ENCODE data around the gene POLR2I.

Gene POLR2I

DNA sequence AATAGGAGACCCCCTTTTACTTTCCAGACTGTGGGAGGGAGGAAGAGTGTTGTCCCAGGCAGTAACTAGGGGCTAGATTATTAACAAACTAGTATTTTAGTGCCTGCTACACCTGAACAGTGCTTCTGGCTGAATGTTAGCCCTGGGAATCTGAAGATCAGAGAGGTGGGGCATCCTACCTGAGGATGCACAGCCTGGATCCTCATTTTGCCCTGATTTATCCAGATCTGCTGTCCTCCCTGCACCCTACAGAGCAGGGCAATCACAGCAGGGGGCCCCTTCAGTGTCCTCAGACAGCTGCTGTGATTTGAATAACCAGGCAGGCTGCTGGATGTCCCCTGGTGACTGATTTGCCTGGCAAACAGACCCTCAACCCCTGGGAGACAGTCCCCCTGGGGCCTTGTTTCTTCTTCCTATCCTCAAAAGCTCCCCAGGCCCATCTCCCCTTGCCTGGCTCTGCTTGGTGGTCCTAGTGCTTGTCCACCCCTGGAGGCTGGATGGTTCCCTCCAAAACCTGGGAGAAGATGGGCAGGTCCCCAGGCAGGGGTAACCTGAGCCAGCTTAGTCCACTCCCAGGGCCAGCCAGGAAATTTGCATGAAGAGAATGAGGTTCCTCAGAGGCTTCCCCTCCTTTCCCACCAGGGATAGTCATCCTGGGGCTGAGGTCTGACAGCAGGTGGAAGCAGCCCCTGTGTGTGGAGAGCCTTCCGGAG, 4.0 kb downstream of the POLR2I start, which contains the start of gene OVOL3:
Gene OVOL3, plus strand, starts transcription at position 657 of the 713 bp plus-strand sequence. CDS start 60 bp downstream, outside the sequence.
- DNase-seq, result no peak
- Histone ChIP-seq H2AK5ac (ENCODE audit: low read length) (no peak within 1 kb of the TSS), H3K79me1 (ENCODE audit: low read length) (peaks cover 10% of the 10 kb centered on the region), H3K18ac (ENCODE audit: low read length) (no peak within 1 kb of the TSS), H3K9me3 (ENCODE audit: insufficient read depth, low read depth, low read length) (no peaks in the 10 kb centered on the region), H3K4me2 (ENCODE audit: low read length) (no peak within 1 kb of the TSS), H3K23ac (ENCODE audit: low read length) (no peak within 1 kb of the TSS), H3K9ac (ENCODE audit: low read length) (no peak within 1 kb of the TSS), H3K79me2 (ENCODE audit: control insufficient read depth, insufficient read depth, low read length, poor library complexity) (peaks cover 8% of the 10 kb centered on the region), H3K4me3 (ENCODE audit: low read depth, low read length) (no peak within 1 kb of the TSS), H3K4me1 (ENCODE audit: control insufficient read depth in 1 of 2, insufficient read depth in 2 of 2, low read length in 2 of 2) (peaks cover 8 to 10% of the 10 kb centered on the region in 2 experiments), H4K12ac (ENCODE audit: low read depth, low read length) (peak within 1 kb of the TSS; percentile 25), H3K36me3 (ENCODE audit: control insufficient read depth in 1 of 2, insufficient read depth in 2 of 2, low read length in 2 of 2) (peaks cover 25 to 27% of the 10 kb centered on the region in 2 experiments), H3K27ac (ENCODE audit: low read depth, low read length) (no peak within 1 kb of the TSS), H3K14ac (ENCODE audit: low read length) (no peak within 1 kb of the TSS), H2BK5ac (ENCODE audit: low read depth, low read length, poor library complexity) (no peak within 1 kb of the TSS), H2AFZ (ENCODE audit: insufficient read depth, low read length, poor library complexity) (no peak within 1 kb of the TSS), H2BK120ac (ENCODE audit: insufficient read depth, low read length, poor library complexity) (no peak within 1 kb of the TSS), H4K91ac (ENCODE audit: low read depth, low read length) (no peak within 1 kb of the TSS), H4K8ac (ENCODE audit: low read depth, low read length) (no peak within 1 kb of the TSS), H3K4ac (ENCODE audit: low read depth, low read length) (no peak within 1 kb of the TSS), H3K27me3 (ENCODE audit: insufficient read depth, low read length) (no peaks in the 10 kb centered on the region), H2BK12ac (ENCODE audit: low read length) (no peak within 1 kb of the TSS)
- no CpG with 5 or more reads among the region's 1 CpG for WGBS (ENCODE audit: extremely low coverage, insufficient coverage, insufficient read length)

DNA sequence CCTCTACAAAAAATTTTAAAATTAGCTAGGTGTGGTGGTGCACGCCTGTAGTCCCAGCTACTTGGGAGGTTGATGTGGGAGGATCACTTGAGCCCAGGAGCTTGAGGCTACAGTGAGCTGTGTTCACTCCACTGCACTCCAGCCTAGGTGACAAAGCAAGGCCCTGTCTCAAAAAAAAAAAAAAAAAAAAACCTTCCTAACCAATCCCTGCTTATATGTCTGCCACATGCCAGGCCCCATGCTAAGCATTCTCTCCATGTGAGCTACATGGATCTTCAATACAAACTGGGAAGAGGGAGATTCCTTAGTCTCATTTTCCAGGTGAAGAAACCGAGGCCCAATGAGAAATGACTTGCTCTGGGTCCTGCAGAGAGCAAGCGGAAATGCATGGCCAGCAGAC, 6.0 kb downstream of the POLR2I start:
- no peak for DNase-seq
- Histone ChIP-seq H2BK5ac (ENCODE audit: low read depth, low read length, poor library complexity) (no peak overlapping the region), H2AK5ac (ENCODE audit: low read length) (no peak overlapping the region), H3K36me3 (ENCODE audit: control insufficient read depth in 1 of 2, insufficient read depth in 2 of 2, low read length in 2 of 2) (peaks cover 41 to 44% of the 10 kb centered on the region in 2 experiments), H4K8ac (ENCODE audit: low read depth, low read length) (no peak overlapping the region), H2BK12ac (ENCODE audit: low read length) (no peak overlapping the region), H3K4me1 (ENCODE audit: control insufficient read depth in 1 of 2, insufficient read depth in 2 of 2, low read length in 2 of 2) (peaks cover 4 to 9% of the 10 kb centered on the region in 2 experiments), H3K4me3 (ENCODE audit: low read depth, low read length) (no peak overlapping the region), H3K4ac (ENCODE audit: low read depth, low read length) (no peak overlapping the region), H4K12ac (ENCODE audit: low read depth, low read length) (no peak overlapping the region), H3K9me3 (ENCODE audit: insufficient read depth, low read depth, low read length) (no peaks in the 10 kb centered on the region), H3K4me2 (ENCODE audit: low read length) (no peak overlapping the region), H3K23ac (ENCODE audit: low read length) (no peak overlapping the region), H3K27me3 (ENCODE audit: insufficient read depth, low read length) (no peaks in the 10 kb centered on the region), H4K91ac (ENCODE audit: low read depth, low read length) (no peak overlapping the region), H3K27ac (ENCODE audit: low read depth, low read length) (no peak overlapping the region), H3K79me2 (ENCODE audit: control insufficient read depth, insufficient read depth, low read length, poor library complexity) (no peaks in the 10 kb centered on the region), H3K79me1 (ENCODE audit: low read length) (no peaks in the 10 kb centered on the region), H3K14ac (ENCODE audit: low read length) (no peak overlapping the region), H2AFZ (ENCODE audit: insufficient read depth, low read length, poor library complexity) (no peak overlapping the region), H3K9ac (ENCODE audit: low read length) (no peak overlapping the region), H3K18ac (ENCODE audit: low read length) (no peak overlapping the region), H2BK120ac (ENCODE audit: insufficient read depth, low read length, poor library complexity) (no peak overlapping the region)
- WGBS (ENCODE audit: extremely low coverage, insufficient coverage, insufficient read length), result no CpG with 5 or more reads among the region's 3 CpGs

DNA sequence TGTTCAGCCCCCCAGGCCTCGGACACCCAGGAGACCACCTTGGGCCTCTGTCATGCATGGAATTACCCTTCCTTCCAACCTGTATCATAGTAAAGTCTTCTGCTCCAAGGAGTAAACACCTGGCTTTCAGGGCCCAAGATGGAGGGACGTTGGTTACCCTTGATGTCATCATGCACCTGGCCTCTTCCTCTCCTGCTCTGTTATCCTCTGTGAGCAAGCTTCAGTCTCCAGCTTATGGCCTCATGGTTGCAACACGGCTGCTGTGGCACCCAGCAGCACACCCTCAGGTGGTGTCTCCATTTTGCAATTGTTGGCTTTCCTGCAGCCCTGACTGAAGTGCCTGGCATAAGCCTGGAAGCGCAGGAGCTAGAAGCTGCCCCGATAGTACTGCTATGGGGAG, 7.7 kb downstream of the POLR2I start:
- H3K27ac ChIP-seq (ENCODE audit: low read depth, low read length), result no peak overlapping the region
- no peak overlapping the region for H4K91ac ChIP-seq (ENCODE audit: low read depth, low read length)
- H3K4me3 ChIP-seq (ENCODE audit: low read depth, low read length), result no peak overlapping the region
- H3K4ac ChIP-seq (ENCODE audit: low read depth, low read length), result no peak overlapping the region
- no peak overlapping the region for H4K8ac ChIP-seq (ENCODE audit: low read depth, low read length)
- peaks cover 44 to 48% of the 10 kb centered on the region in 2 experiments for H3K36me3 ChIP-seq (ENCODE audit: control insufficient read depth in 1 of 2, insufficient read depth in 2 of 2, low read length in 2 of 2)
- no peaks in the 10 kb centered on the region for H3K79me2 ChIP-seq (ENCODE audit: control insufficient read depth, insufficient read depth, low read length, poor library complexity)
- H2BK5ac ChIP-seq (ENCODE audit: low read depth, low read length, poor library complexity), result no peak overlapping the region
- no peak overlapping the region for H3K18ac ChIP-seq (ENCODE audit: low read length)
- no CpG with 5 or more reads among the region's 5 CpGs for WGBS (ENCODE audit: extremely low coverage, insufficient coverage, insufficient read length)
- H3K23ac ChIP-seq (ENCODE audit: low read length), result no peak overlapping the region
- no peak overlapping the region for H2BK12ac ChIP-seq (ENCODE audit: low read length)
- DNase-seq, result no peak
- no peaks in the 10 kb centered on the region for H3K79me1 ChIP-seq (ENCODE audit: low read length)
- no peak overlapping the region for H2AFZ ChIP-seq (ENCODE audit: insufficient read depth, low read length, poor library complexity)
- peaks cover 0 to 5% of the 10 kb centered on the region in 2 experiments for H3K4me1 ChIP-seq (ENCODE audit: control insufficient read depth in 1 of 2, insufficient read depth in 2 of 2, low read length in 2 of 2)
- no peak overlapping the region for H2BK120ac ChIP-seq (ENCODE audit: insufficient read depth, low read length, poor library complexity)
- H3K9me3 ChIP-seq (ENCODE audit: insufficient read depth, low read depth, low read length), result no peaks in the 10 kb centered on the region
- H2AK5ac ChIP-seq (ENCODE audit: low read length), result no peak overlapping the region
- H3K27me3 ChIP-seq (ENCODE audit: insufficient read depth, low read length), result no peaks in the 10 kb centered on the region
- H4K12ac ChIP-seq (ENCODE audit: low read depth, low read length), result no peak overlapping the region
- no peak overlapping the region for H3K14ac ChIP-seq (ENCODE audit: low read length)
- H3K9ac ChIP-seq (ENCODE audit: low read length), result no peak overlapping the region
- H3K4me2 ChIP-seq (ENCODE audit: low read length), result no peak overlapping the region

DNA sequence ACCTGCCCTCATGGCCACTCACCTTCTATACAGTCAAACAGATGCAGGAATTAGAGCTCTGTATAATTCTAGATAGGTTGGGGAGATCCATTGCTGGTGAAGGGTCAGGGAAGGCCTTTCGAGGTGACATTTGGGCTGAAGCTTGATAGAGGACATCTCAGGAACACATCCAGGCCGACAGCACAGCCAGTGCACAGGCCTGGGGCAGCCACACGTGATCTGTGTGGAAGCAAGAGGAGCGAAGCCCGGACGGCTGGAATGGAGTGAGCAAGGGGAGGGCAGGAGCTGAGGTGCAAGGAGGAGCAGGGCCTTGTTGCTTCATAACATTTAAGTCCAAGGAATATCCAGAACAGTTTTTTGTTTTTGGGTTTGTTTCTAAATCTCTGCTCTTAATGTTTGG, 8.2 kb downstream of the POLR2I start:
- Histone ChIP-seq H3K23ac (ENCODE audit: low read length) (no peak overlapping the region), H3K14ac (ENCODE audit: low read length) (no peak overlapping the region), H4K12ac (ENCODE audit: low read depth, low read length) (no peak overlapping the region), H3K79me1 (ENCODE audit: low read length) (no peaks in the 10 kb centered on the region), H2BK12ac (ENCODE audit: low read length) (no peak overlapping the region), H4K8ac (ENCODE audit: low read depth, low read length) (no peak overlapping the region), H2AK5ac (ENCODE audit: low read length) (no peak overlapping the region), H3K4me3 (ENCODE audit: low read depth, low read length) (no peak overlapping the region), H2BK5ac (ENCODE audit: low read depth, low read length, poor library complexity) (no peak overlapping the region), H4K91ac (ENCODE audit: low read depth, low read length) (no peak overlapping the region), H3K9me3 (ENCODE audit: insufficient read depth, low read depth, low read length) (no peaks in the 10 kb centered on the region), H2AFZ (ENCODE audit: insufficient read depth, low read length, poor library complexity) (no peak overlapping the region), H2BK120ac (ENCODE audit: insufficient read depth, low read length, poor library complexity) (no peak overlapping the region), H3K4ac (ENCODE audit: low read depth, low read length) (no peak overlapping the region), H3K79me2 (ENCODE audit: control insufficient read depth, insufficient read depth, low read length, poor library complexity) (no peaks in the 10 kb centered on the region), H3K4me1 (ENCODE audit: control insufficient read depth in 1 of 2, insufficient read depth in 2 of 2, low read length in 2 of 2) (peaks cover 0 to 5% of the 10 kb centered on the region in 2 experiments), H3K27me3 (ENCODE audit: insufficient read depth, low read length) (no peaks in the 10 kb centered on the region), H3K36me3 (ENCODE audit: control insufficient read depth in 1 of 2, insufficient read depth in 2 of 2, low read length in 2 of 2) (peaks cover 49 to 51% of the 10 kb centered on the region in 2 experiments), H3K27ac (ENCODE audit: low read depth, low read length) (no peak overlapping the region), H3K9ac (ENCODE audit: low read length) (no peak overlapping the region), H3K4me2 (ENCODE audit: low read length) (no peak overlapping the region), H3K18ac (ENCODE audit: low read length) (no peak overlapping the region)
- no CpG with 5 or more reads among the region's 6 CpGs for WGBS (ENCODE audit: extremely low coverage, insufficient coverage, insufficient read length)
- DNase-seq, result no peak

Data from trophoblast cell (in vitro differentiated cells and primary cell).